Fibroblast of skin of left biceps (primary cell): Measurements from ENCODE around the gene HIC1.

Experiments used
- DNase-seq, 2 experiments: peaks; one replicate each; pipeline ENCODE4 v3.0.0-alpha.2; 2013; ENCODE audit warnings: low read depth in 2 of 2

Gene HIC1

GRCh38 chr17:2044263-2044894, 10.5 kb upstream of the HIC1 start:
- no peak for DNase-seq

- no peak for DNase-seq
Observed at GRCh38 chr17:2047590-2047989, 7.3 kb upstream of the HIC1 start.

- no peak for DNase-seq
Observed at GRCh38 chr17:2048805-2049204, 6.1 kb upstream of the HIC1 start.

DNA sequence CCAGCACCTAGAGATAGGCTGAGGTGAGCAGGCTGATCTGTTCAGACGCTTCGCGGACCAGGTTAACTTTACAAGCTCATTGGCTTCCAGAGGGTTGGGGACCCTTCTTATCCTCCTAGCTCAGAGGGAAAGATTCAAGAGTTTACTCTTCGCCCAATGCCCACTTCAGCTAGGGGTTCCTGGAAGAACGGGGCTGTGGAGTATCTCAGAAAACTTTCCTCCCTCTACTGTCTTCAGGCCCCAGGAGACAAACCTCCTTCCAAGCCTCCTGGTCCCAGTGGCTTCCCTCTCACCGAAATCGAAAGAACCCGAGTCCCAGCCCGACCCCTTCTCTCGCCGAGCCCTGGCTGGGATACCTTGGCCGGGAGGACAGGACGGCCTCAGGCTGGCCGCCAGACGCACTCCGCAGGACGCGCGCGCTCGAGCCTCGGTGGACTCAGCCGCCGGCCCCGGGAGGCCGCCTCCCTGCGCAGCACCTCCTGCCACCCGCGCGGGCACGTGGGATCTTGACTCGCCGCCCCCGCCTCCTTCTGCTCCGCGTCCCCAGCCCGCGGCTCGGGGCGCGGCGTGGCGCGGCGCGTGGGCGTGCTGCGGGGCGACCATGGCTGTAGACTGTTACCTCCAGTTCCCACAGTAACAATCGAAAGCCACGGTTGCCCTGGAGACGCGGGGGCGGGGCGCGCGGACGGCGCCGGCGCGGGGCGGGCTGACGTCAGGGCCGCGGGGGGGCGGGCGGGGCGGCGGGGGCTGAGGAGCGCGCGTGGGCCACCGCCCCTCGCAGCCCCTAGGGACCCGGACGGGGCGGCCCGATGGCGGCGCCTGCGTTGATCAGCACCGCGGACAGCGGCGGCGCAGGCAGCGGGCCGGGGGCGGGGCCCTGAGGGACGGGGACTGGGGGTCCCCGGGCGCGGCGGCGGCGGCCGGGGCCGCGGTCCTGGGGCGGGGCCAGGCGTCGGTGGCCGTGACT, 5.3 kb upstream of the HIC1 start:
- no peak for DNase-seq

DNA sequence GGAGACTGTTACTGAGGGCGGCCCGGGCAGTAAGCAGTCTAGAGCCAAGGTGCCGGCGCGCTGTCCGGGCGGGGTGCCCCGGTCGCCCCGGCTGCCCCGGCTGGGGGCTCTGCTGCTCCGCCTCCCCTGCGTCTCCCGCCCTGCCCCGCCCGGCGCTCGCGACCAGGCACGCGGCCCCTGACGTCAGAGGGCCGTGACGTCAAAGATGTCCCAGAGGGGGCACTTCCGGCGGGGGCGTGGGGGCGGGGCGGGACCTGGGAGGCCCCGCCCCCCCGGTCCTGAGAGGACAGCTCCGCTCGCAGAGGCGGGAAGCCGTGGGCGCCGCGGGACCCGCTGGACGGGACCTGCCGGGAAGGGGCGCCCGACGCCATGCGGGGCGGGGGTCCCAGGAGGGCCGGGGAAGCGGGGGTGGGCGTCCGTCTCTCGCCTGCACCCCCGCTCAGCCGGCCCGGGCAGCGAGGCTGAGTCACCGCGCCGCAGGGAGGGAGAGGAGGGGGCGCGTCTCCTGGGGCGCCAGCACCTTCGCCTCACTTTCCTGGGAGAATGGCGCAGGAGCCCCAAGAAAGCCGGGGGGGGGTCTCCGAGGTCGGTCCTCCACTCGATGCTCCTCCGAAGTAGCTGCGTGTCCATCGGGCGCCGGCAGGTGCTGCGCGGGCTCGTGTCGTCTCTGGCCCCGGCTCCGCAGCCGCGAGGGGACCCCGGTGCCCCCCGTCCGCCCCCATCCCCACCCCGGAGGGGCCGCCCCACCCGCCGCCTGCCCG, 4.4 kb upstream of the HIC1 start:
- DNase-seq, result no peak

DNA sequence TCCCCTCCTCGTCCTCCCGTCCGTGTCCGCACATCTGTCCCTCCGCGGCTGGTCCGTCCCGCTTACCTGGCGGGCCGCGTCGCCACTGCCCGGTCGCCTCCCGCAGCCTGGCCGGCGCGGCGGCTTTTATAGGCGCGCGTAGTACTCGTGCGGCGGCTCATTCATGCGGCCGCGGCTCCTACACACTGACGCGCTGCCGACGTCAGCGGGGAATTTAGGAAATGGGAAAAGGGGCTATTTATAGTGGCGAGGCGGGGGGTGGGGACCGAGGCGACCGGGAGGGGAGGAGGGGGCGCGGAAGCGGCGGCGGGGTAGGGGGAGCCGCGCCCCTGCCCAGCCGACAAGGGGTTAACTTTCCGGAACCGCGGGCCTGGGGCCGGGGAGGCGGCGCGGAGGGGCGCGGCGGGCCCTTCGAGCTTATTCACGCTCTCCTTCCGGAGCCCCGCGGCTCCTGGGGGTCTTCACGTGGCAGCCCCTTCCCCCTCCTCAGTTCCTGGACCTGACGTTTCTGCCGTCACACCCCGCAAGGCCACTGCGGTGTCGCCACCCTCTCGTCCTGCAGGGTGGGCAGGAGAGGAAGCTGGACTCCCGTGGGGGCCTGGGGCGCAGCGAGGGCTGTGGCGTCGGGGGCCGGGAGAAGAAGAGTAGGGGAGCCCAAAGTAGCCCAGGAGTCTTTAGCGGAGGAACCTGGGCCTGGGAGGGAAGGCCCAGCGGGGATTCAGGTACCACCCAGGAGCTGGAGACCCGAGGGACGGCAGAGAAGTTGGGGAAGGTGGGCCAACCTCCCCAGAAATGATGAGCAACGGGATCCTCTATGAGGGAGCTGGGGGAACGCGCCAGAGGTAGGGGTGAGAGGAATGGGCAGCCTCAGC, 3.6 kb upstream of the HIC1 start:
- no peak for DNase-seq

DNA sequence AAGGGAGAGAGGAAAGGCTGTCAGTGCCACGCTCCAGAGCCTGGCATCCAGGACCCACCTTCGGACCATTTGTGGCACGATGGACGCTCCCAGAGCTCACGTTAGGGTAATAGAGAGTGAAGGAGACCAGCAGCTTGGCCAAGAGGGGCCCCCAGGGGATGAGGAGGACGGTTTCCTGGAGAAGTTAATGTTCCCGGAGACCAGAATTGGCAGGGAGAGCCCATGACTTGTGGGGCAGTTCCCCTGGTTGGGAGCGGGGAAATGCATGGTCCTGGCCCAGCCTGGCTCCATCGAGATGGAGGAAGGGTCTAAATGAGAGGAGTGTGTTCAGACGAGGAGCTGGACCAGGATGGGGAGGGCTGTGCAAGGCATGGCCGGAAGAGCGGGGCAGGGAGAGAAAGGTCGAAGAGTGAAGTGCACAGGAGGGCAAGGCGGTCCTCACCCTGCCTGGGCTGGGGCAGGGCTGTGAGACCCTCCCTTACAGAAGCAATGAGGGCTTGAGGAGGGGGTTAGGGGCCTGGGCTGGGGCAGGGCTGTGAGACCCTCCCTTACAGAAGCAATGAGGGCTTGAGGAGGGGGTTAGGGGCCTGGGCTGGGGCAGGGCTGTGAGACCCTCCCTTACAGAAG, 2.9 kb upstream of the HIC1 start:
- no peak for DNase-seq

- DNase-seq, result no peak
Observed at GRCh38 chr17:2053380-2054261, 1.3 kb upstream of the HIC1 start.

GRCh38 chr17:2054262-2054511, 716 bp upstream of the HIC1 start:
- no peak for DNase-seq

DNA sequence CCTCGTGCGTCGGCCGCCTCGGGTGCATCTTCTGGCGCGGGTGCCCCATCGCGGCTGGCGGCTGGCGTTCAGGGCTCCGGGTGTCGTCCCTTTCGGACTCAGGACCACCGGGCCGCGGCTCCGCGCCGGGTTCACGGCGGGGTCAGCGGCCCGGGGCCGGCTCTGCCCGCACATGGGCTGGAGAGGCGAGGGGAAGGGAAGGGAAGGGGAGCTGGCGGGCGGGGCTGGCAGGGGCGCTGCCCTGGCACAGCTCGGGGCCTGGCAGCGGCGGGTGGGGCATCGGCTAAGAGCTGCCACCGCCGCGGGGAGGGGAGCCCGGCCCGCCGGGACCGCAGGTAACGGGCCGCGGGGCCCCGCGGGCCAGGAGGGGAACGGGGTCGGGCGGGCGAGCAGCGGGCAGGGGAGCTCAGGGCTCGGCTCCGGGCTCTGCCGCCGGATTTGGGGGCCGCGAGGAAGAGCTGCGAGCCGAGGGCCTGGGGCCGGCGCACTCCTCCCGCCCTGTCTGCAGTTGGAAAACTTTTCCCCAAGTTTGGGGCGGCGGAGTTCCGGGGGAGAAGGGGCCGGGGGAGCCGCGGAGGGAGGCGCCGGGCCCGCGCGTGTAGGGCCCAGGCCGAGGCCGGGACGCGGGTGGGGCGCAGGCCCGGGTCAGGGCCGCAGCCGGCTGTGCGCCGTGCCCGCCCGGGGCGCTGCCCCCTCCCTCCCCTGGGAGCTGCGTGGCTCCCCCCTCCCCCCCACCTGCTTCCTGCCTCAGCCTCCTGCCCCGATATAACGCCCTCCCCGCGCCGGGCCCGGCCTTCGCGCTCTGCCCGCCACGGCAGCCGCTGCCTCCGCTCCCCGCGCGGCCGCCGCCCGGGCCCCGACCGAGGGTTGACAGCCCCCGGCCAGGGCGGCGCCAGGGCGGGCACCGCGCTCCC, 646 bp downstream of the HIC1 start:
- no peak for DNase-seq

DNA sequence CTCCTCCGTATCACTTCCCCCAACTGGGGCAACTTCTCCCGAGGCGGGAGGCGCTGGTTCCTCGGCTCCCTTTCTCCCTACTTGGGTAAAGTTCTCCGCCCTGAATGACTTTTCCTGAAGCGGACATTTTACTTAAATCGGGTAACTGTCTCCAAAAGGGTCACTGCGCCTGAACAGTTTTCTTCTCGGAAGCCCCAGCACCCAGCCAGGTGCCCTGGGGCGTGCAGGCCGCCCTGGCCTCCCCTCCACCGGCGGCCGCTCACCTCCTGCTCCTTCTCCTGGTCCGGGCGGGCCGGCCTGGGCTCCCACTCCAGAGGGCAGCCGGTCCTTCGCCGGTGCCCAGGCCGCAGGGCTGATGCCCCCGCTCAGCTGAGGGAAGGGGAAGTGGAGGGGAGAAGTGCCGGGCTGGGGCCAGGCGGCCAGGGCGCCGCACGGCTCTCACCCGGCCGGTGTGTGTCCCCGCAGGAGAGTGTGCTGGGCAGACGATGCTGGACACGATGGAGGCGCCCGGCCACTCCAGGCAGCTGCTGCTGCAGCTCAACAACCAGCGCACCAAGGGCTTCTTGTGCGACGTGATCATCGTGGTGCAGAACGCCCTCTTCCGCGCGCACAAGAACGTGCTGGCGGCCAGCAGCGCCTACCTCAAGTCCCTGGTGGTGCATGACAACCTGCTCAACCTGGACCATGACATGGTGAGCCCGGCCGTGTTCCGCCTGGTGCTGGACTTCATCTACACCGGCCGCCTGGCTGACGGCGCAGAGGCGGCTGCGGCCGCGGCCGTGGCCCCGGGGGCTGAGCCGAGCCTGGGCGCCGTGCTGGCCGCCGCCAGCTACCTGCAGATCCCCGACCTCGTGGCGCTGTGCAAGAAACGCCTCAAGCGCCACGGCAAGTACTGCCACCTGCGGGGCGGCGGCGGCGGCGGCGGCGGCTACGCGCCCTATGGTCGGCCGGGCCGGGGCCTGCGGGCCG, 1.6 kb downstream of the HIC1 start:
- DNase-seq, result no peak

- no peak for DNase-seq
Observed at GRCh38 chr17:2057175-2057759, 2.4 kb downstream of the HIC1 start.

DNA sequence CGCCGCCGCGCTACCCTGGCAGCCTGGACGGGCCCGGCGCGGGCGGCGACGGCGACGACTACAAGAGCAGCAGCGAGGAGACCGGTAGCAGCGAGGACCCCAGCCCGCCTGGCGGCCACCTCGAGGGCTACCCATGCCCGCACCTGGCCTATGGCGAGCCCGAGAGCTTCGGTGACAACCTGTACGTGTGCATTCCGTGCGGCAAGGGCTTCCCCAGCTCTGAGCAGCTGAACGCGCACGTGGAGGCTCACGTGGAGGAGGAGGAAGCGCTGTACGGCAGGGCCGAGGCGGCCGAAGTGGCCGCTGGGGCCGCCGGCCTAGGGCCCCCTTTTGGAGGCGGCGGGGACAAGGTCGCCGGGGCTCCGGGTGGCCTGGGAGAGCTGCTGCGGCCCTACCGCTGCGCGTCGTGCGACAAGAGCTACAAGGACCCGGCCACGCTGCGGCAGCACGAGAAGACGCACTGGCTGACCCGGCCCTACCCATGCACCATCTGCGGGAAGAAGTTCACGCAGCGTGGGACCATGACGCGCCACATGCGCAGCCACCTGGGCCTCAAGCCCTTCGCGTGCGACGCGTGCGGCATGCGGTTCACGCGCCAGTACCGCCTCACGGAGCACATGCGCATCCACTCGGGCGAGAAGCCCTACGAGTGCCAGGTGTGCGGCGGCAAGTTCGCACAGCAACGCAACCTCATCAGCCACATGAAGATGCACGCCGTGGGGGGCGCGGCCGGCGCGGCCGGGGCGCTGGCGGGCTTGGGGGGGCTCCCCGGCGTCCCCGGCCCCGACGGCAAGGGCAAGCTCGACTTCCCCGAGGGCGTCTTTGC, 3.1 kb downstream of the HIC1 start:
- no peak for DNase-seq

DNA sequence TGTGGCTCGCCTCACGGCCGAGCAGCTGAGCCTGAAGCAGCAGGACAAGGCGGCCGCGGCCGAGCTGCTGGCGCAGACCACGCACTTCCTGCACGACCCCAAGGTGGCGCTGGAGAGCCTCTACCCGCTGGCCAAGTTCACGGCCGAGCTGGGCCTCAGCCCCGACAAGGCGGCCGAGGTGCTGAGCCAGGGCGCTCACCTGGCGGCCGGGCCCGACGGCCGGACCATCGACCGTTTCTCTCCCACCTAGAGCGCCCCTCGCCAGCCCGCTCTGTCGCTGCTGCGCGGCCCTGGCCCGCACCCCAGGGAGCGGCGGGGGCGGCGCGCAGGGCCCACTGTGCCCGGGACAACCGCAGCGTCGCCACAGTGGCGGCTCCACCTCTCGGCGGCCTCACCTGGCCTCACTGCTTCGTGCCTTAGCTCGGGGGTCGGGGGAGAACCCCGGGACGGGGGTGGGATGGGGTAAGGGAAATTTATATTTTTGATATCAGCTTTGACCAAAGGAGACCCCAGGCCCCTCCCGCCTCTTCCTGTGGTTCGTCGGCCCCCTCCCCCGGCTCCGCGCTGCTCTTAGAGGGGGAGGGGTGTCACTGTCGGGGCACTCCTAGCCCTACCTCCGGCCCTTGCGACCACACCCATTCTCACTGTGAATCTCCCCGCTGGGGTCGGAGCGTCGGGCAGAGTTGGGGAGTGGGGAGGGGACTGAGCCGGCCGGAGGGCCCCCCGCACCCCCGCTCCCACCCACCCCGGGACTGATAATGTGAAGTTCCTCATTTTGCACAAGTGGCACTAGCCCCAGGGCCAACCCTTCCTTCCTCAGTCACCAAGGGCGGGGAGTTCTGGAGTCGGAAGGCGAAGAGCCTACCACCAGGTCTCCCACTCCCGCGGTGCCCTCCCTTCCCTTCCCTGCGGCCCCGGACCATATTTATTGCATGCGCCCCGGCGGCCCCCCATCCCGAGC, 4.0 kb downstream of the HIC1 start:
- DNase-seq, result no peak

DNA sequence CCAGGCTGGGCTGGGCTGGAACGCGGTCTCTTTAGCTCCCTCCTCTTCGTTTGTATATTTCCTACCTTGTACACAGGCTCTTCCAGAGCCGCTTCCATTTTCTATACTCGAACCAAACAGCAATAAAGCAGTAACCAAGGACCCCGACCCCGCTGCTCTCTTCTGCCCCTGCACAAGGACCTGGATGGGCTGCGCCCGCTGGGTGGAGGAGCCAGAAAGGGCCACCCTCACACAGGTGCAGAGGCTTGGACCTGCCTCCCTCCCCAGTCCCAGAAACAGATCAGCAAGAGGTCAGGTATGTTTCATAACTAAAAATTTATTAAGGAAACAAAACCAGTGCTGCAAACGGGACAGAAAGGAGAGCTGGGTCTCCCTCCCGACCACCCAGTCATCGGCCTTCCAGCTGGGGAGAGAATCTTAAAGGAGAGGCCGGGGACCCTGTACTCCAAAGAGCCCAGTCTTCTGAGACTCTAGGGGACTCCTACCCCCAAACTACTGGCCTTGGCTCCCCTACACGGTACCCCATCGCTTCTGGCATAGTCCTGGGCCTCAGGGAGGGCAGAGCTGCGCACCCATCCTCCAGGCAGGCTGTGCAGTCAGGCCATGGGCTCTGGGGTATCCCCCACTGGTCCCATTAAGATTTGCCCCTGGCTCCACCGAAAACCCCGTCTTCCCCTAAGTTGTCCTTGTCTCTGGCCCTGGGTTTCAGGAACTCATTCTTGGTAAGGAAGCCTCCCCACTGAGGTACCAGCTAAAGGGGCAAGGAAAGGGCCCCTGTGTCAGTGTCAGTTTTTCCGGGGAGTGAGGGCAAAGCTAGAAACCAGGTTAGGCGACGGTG, 4.9 kb downstream of the HIC1 start:
- DNase-seq, result no peak
